NCI-H345 (cell line): Measurements from ENCODE around the gene HOXA5.

Source experiments
- DNase-seq: peaks from one replicate; lab custom pipeline; 2025; lab: John Stamatoyannopoulos, UW

Gene HOXA5

DNA sequence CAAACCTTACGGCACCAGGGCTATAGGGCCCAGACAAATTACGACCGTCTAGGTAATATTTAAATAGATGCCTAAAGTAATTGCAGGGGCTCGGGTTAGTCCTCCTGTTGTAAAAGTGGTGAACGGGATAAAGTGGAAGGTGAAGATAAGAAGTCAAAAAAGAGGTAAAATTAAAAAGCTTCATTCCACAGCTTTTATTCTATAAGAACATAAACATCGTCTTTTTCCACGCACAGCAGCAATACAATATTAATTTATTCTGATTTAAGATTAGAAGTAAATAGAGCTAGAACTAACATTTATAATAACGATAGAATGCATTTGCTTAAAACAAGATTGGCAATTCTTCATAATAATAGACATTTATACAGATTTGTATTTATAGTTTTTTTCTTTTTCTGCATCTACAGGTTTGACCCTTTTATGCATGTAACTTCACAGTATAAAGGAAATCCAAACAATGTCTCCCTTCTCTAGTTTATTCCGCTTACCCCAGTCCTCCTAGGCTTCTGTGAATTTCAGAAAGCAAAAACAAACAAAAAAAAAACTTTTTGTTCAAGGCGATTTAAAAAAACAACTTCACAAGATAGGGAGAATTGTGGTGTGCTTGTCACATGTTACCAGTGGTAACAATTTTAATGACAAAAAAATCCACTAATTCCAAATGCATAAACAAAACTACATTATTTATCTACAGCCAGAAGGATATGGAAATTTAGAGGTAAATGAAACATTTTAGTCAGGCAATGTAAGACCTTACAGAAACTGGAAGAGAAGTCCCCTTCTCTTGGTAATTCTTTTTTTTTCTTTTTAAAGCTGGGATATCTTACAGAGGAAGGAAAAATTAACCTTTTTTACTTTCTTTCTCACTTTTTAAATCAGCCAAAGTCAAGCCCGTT lies 27.2 kb upstream of the HOXA5 start:
- no peak for DNase-seq

DNA sequence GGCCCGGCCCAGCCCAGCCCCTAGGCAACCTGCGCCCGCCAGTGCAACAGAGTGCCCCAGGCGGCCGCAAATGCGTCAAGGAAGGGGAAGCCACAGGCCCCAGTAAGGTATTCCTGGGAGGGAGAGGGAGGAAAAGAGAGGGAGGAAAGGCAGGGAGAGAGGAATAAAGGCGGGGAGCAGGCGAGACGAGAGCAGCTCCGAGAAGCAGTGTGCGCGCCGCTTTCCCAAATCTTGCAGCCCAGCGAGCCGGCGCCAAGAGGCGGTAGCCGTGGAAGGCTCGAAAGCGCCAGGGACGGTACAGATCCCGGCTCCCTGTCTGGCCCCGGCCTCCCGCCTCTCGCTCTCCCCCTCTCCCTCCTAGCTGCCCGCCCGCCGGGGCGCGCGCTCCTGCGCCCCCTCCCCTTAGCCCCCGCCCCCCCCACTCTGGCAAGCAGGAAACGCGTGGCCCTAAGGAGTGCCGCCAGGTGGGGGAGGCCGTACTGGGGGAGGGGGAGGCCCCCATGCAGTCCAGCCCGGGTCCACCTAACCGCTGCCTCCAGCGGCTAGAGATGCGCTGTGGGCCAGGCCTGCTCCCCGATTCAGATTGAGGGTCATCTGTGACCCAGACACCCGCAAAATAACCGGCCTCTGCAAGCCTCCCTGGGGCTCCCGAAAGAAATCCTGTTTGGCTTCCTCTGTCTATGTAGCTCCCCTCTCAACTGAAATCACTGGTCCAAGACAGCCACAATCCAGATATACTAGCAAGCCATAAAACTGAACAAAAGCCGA lies 26.4 kb upstream of the HOXA5 start:
- no peak for DNase-seq

- DNase-seq = no peak
Measured at GRCh38 chr7:27168265-27168947, 24.9 kb upstream of the HOXA5 start.

DNA sequence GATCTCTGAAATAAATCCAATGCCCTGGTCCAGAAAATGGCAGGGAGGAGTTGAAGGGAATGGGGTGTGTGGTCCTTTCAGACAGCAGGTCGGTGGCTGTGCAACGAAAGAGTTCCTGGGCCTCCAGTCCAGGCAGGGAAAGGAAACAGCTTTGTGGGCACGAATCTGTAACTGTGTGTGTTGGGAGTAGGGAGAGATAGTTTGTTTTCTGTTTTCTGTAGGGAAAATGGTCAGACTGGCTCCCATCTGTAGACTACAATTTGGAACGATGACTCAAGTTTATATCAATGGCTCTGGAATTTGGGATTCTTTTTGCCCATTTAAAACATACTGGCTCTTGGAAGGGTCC lies 24.4 kb upstream of the HOXA5 start:
- DNase-seq = no peak

GRCh38 chr7:27166531-27167505 lies 23.3 kb upstream of the HOXA5 start:
- DNase-seq = no peak

DNA sequence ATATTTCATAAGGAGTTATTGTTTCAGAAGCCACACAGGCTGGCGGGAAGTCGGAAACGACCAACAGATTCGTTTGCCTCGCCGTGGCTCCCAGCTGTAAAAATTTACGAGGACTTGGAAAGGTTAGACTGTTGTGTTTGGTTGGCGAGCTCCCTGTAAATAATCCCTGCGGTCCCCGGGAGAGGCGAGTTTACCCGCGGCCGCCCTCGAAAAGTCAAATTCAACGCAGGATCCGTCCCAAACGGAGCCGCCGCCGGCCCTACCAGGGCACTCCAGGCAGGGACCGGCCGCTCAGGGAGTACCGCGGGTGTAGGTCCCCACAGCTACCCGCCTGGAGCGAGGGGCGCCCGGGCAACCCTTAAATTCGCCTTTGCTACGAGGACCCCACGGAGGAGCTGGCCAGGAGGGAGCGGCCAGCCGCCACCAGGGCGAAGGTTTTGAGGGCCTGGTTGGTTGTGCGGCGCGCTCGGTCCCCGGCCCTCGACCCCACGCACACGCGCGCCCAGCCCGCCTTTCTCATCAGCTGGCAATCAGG lies 22.6 kb upstream of the HOXA5 start:
- no peak for DNase-seq

DNA sequence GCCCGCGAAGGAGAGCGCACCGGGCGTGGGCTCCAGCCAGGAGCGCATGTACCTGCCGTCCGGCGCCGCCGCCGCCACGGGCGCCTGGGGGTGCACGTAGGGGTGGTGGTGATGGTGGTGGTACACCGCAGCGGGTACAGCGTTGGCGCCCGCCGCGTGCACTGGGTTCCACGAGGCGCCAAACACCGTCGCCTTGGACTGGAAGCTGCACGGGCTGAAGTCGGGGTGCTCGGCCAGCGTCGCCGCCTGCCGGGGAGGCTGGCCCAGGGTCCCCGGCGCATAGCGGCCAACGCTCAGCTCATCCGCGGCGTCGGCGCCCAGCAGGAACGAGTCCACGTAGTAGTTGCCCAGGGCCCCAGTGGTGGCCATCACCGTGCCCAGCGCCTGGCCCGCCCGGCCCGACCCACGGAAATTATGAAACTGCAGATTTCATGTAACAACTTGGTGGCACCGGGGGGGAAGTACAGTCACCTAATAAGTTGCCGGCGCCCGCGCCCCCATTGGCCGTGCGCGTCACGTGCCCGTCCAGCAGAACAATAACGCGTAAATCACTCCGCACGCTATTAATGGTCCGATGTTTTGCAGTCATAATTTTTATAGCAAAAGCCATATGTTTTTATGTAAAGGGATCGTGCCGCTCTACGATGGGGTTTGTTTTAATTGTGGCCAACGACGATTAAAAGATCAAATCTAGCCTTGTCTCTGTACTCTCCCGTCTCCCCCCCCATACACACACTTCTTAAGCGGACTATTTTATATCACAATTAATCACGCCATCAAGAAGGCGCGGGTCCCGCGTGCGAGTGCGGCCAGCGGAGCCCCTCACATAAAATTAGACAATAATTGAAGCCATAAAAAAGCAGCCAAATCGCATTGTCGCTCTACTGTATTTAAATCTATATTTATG lies 21.9 kb upstream of the HOXA5 start, which contains the start of gene HOXA9:
HOXA9 (minus strand) TSS at position 449 of the 907 bp plus-strand sequence; CDS start at position 369, 80 bp downstream.
- DNase-seq = no peak

- DNase-seq = no peak
Measured at GRCh38 chr7:27164367-27165088, 21.0 kb upstream of the HOXA5 start.

DNA sequence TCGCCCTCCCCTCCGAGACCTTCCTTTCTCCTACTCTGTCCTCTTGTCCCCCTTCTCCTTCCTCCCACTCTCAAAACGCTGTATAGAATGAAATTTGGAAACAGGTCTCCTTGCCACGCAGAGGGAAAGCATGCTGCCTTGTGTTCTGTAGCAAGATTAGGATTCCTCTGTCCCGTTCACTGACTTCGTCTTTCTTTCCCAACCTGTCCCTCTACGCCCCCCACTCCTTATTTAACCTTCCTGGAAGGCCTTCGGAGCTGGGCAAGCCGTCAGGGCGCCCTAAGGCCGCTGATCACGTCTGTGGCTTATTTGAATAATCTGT lies 20.5 kb upstream of the HOXA5 start:
- no peak for DNase-seq

DNA sequence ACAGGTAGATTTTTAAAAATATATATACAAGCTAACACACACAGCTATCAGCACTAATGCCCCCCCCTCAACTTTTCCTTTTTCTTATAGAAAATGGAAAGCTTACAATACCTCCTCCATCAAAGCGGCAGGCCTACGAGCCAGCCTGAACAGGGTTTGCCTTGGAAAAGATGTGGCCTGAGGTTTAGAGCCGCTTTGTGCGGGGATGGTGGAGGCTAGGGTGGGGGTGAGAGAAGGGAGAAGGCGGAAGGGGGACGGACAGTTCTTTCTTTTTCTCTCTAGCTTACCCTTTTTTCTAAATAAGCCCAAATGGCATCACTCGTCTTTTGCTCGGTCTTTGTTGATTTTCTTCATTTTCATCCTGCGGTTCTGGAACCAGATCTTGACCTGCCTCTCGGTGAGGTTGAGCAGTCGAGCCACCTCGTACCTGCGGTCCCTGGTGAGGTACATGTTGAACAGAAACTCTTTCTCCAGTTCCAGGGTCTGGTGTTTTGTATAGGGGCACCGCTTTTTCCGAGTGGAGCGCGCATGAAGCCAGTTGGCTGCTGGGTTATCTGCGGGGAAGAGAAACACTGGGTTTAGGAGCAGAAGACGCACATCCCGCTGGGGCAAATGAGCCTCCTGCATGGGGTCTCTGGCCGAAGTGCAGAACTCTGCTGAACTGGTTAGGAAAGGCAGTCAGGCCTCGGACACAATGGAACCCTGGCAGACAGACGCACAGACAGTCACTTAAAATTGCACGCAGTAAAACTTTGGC lies 20.0 kb upstream of the HOXA5 start:
- no peak for DNase-seq

- DNase-seq = no peak
Measured at GRCh38 chr7:27162561-27163287, 19.2 kb upstream of the HOXA5 start.

DNA sequence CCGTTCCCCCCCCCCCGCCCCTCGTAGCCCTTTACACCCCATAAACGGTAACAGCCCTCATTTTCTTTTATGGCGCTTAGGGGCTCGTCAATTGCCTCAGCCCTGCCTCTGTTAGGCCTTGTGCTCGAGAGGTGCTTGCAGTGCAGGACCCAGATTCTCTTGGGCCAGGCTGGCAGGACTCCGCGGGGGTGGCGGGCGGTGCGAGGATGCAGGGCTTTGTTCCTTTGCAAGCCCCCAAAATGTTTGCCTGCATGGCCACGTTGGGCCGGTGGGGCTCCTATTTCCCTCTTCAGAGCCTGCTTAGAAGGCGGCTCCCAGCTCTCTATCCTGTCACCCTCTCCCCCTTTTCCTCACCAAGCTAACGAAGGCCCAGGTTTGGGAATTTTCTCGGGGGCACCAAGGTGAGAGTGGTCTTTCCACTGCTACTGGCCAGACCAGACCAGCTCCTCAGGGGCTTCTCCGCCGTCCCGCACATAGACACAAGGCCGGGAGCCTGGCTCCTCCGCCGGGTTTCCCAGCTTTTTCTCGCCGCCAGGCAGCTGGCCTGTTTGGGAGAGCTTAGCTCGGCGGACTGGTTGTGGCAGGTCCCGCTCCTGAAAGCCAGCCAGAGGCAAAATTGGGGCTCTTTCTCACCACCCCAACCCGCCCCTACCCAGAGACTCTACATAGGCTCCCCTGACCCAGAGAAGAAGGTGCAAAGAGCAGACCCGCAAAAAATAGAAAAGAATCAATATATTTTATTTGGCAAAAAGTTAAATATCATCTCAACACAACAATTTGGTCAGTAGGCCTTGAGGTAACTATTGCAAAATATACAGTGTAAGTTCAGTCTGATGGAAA lies 18.5 kb upstream of the HOXA5 start:
- no peak for DNase-seq

DNA sequence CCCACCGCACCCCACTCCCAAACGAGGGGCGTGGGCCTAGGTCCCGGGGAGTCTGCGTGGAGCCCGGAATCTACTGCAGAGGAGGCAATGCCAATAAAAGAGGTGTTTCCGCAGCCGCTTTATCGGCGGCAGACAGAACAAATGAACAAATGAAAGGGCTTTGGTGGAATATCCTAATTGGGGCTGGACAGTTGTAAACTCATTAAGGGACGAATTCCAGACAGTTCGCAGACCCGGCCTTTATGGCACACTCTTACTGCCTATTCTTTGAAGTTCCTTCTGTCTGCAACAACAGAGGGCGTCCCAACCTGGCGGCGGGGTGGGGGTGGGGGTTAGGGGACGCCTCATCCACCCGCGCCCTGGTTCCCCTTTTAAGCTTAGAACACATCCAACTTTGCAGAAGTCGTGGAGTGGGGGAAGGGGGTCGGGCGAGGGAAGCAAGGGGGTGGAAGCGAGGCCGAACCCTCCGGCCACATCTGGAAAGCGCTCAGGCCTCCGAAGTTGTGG lies 17.8 kb upstream of the HOXA5 start:
- no peak for DNase-seq

- DNase-seq = peak; percentile 76
Measured at GRCh38 chr7:27160546-27161213, 17.2 kb upstream of the HOXA5 start.

- DNase-seq = no peak
Measured at GRCh38 chr7:27160145-27160545, 16.7 kb upstream of the HOXA5 start.
